DND-41 (cell line): Measurements from ENCODE around the gene IFRD2.
A peak's percentile ranks its signal among the peaks of the same experiment; 100 is the strongest.

Experiments
- ATAC-seq: fragments of 200-7000 bp; cut with Tn5 transposase; 3 replicates; pipeline ENCODE4 v1.9.1; 2021; ENCODE audit warnings: low read depth; ENCODE audit not compliant: insufficient read depth
- DNase-seq: peaks from one replicate; pipeline ENCODE4 v3.0.0-alpha.2; 2020
- H2AFZ ChIP-seq: 2 replicates; pipeline ENCODE4 v1.6.0; 2012; ENCODE audit warnings: low read depth, low read length
- H3K27ac ChIP-seq: 2 replicates; pipeline ENCODE4 v1.5.1; 2012; ENCODE audit warnings: low read length, inconsistent platforms
- H3K27me3 ChIP-seq: fragments of 200-600 bp; sonication (generic); 2 replicates; pipeline ENCODE4 v1.6.0; 2012; ENCODE audit warnings: low read length, mild to moderate bottlenecking, inconsistent platforms; ENCODE audit not compliant: insufficient read depth, poor library complexity
- H3K36me3 ChIP-seq: 2 replicates; pipeline ENCODE4 v1.5.1; 2012; ENCODE audit warnings: low read length, inconsistent platforms; ENCODE audit not compliant: insufficient read depth
- H3K4me1 ChIP-seq: 2 replicates; pipeline ENCODE4 v1.5.1; 2012; ENCODE audit warnings: mild to moderate bottlenecking, low read length; ENCODE audit not compliant: insufficient read depth
- H3K4me2 ChIP-seq: 2 replicates; pipeline ENCODE4 v1.6.0; 2012; ENCODE audit warnings: mild to moderate bottlenecking, moderate library complexity, low read length, inconsistent platforms; ENCODE audit not compliant: insufficient read depth
- H3K4me3 ChIP-seq, 2 experiments: fragments of 200-600 bp in 1 of 2; shearing (Covaris generic) in 1 of 2; 2 replicates each; pipeline ENCODE4 v1.5.1; 2012 to 2016; ENCODE audit warnings: inconsistent platforms in 2 of 2, low read length in 2 of 2, mild to moderate bottlenecking in 2 of 2, low read depth in 1 of 2, moderate library complexity in 1 of 2
- H3K79me2 ChIP-seq: 2 replicates; pipeline ENCODE4 v1.6.0; 2012; ENCODE audit warnings: low read length, inconsistent platforms; ENCODE audit not compliant: insufficient read depth
- H3K9ac ChIP-seq: 2 replicates; pipeline ENCODE4 v1.6.0; 2012; ENCODE audit warnings: low read depth, mild to moderate bottlenecking, inconsistent platforms, low read length, moderate library complexity
- H3K9me3 ChIP-seq: 2 replicates; pipeline ENCODE4 v1.5.1; 2012; ENCODE audit warnings: low read length, moderate library complexity, mild to moderate bottlenecking, inconsistent platforms; ENCODE audit not compliant: insufficient read depth, severe bottlenecking
- H4K20me1 ChIP-seq: 2 replicates; pipeline ENCODE4 v1.6.0; 2012; ENCODE audit warnings: low read length; ENCODE audit not compliant: insufficient read depth
- CTCF ChIP-seq: IDR thresholded peaks from 2 replicates; pipeline ENCODE4 v1.5.1; 2012; ENCODE audit warnings: borderline replicate concordance, low read length, moderate library complexity, mild to moderate bottlenecking; ENCODE audit not compliant: poor library complexity, severe bottlenecking; ENCODE audit errors: extremely low read depth
- EZH2 ChIP-seq: IDR thresholded peaks from 3 replicates; pipeline ENCODE4 v1.6.1; 2012; ENCODE audit warnings: borderline replicate concordance, low read depth, mild to moderate bottlenecking, moderate library complexity, low read length, inconsistent platforms; ENCODE audit not compliant: severe bottlenecking

The IFRD2 gene

GRCh38 chr3:50275996-50276761 is 16.1 kb downstream of the IFRD2 start:
- H3K36me3 ChIP-seq: no peaks in the 10 kb centered on the region
- no peak overlapping the region for H3K9ac ChIP-seq
- H3K4me2 ChIP-seq: no peak overlapping the region
- H3K4me3 ChIP-seq: no peak overlapping the region
- H3K9me3 ChIP-seq: no peaks in the 10 kb centered on the region
- no peaks in the 10 kb centered on the region for H4K20me1 ChIP-seq
- ATAC-seq (no peak), DNase-seq (no peak)
- no peak overlapping the region for H2AFZ ChIP-seq
- peaks cover 8% of the 10 kb centered on the region for H3K4me1 ChIP-seq
- H3K27me3 ChIP-seq: peaks cover 24% of the 10 kb centered on the region
- no peaks in the 10 kb centered on the region for H3K79me2 ChIP-seq
- TF ChIP-seq EZH2 (no peak), CTCF (no peak)
- no peak overlapping the region for H3K27ac ChIP-seq

GRCh38 chr3:50275141-50275995 is 16.9 kb downstream of the IFRD2 start:
- Histone ChIP-seq H3K4me1 (peaks cover 8% of the 10 kb centered on the region), H3K9ac (no peak overlapping the region), H3K9me3 (no peaks in the 10 kb centered on the region), H3K79me2 (no peaks in the 10 kb centered on the region), H3K36me3 (no peaks in the 10 kb centered on the region), H2AFZ (no peak overlapping the region), H3K27me3 (peaks cover 24% of the 10 kb centered on the region), H3K4me3 (no peak overlapping the region), H4K20me1 (no peaks in the 10 kb centered on the region), H3K4me2 (no peak overlapping the region), H3K27ac (no peak overlapping the region)
- DNase-seq (no peak), ATAC-seq (no peak)
- TF ChIP-seq EZH2 (no peak), CTCF (no peak)

- DNase-seq (peak; percentile 62), ATAC-seq (peak; percentile 59)
- no peaks in the 10 kb centered on the region for H3K79me2 ChIP-seq
- no peaks in the 10 kb centered on the region for H3K36me3 ChIP-seq
- no peak overlapping the region for H3K27ac ChIP-seq
- no peak for TF ChIP-seq EZH2
- peak; percentile 76 for TF ChIP-seq CTCF
- no peak overlapping the region for H3K4me2 ChIP-seq
- H3K9ac ChIP-seq: no peak overlapping the region
- H3K27me3 ChIP-seq: peaks cover 24% of the 10 kb centered on the region
- H4K20me1 ChIP-seq: no peaks in the 10 kb centered on the region
- no peaks in the 10 kb centered on the region for H3K9me3 ChIP-seq
- peaks cover 8% of the 10 kb centered on the region for H3K4me1 ChIP-seq
- no peak overlapping the region for H2AFZ ChIP-seq
- H3K4me3 ChIP-seq: no peak overlapping the region
Measured at GRCh38 chr3:50274371-50275104, 17.7 kb downstream of the IFRD2 start.
